Skeletal muscle cell (primary cell): ENCODE data around the gene HSPA8.
"Not testable (repeated sequence)": the region's sequence is repeated elsewhere in the genome, so short reads cannot be mapped to it uniquely, and the experiment has no call there.

ENCODE experiments used
- DNase-seq: peaks from one replicate; pipeline ENCODE4 v3.0.0-alpha.2; 2010; ENCODE audit warnings: low read depth
- H3K4me3 ChIP-seq: 2 replicates; pipeline ENCODE4 v1.5.1; 2011; ENCODE audit warnings: low read depth, mild to moderate bottlenecking, control low read depth, low read length, moderate library complexity

HSPA8 gene

DNA sequence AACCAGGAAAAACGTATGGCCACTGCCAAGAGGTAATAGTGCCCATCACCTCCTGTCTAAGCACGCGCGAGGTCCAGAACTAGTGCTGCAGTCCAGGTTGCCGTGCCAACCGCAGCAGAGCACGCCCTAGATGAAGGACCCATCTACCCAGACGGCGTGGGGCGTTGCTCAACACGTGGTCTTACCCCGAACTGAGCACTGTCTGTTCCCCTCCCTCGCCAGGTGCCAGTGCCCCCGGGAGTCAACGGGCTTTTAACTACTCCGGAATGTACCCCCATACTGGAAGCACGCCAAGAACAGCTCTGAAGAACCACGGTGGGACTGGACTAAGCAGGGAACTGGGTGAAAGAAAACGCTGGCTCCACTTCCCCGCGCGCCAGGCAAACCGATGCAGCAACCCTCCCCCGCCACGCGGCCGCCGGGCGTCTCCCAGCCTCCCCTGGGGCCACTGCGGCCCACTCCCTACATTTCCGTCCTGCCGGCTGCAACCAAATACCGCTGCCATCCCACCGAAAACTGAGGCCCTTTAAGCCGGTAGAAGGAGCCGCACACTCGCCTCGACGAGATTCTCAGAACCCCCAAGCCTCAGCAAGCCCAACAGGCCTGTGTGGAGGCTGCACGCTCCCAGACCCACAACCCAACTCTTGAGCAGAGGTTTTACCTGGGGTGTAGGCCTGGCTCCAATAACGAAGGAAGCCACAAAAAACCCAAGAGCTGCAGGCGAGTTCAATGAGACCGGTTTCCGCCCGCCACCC is at the start of gene HSPA8:
Gene HSPA8, minus strand, starts transcription at position 734 of the 755 bp plus-strand sequence. CDS start 812 bp downstream, outside the sequence.
- DNase-seq: no peak

GRCh38 chr11:123111465-123111864 is 49.5 kb upstream of the HSPA8 start:
- no peak for DNase-seq
- no peak overlapping the region for H3K4me3 ChIP-seq

More for the DNA sequence above, at the start of gene HSPA8:
- H3K4me3 ChIP-seq: peak within 1 kb of the TSS; percentile 70

- DNase-seq: no peak
- no peak overlapping the region for H3K4me3 ChIP-seq
Observed at GRCh38 chr11:123110397-123110796, 48.5 kb upstream of the HSPA8 start.

DNA sequence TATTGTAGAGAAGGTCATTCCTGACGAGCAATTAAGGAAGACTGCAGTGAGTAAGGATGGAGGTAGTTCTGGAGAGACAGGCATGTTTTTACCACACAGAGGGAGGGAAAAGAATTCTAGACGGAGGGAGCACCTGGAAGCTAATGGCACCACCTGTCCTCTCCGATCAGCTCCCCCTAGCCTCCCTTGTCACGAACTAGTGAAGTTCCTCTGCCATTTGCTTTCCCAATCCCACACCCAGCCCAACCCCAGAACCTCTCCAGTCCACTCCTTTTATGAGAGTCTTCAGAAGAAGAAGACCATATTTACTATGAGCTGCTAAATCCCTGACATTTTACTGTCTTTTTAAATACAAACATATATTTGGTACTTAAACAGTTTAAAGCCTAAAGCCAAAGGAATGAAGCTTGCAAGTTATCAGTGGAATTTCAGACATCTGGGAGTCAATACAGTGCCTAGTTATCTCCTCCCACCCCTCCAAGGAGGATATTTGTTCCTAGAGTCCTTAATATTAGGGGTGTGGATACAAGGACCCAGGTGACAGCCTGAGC is 46.1 kb upstream of the HSPA8 start:
- DNase-seq: no peak
- no peak overlapping the region for H3K4me3 ChIP-seq

DNA sequence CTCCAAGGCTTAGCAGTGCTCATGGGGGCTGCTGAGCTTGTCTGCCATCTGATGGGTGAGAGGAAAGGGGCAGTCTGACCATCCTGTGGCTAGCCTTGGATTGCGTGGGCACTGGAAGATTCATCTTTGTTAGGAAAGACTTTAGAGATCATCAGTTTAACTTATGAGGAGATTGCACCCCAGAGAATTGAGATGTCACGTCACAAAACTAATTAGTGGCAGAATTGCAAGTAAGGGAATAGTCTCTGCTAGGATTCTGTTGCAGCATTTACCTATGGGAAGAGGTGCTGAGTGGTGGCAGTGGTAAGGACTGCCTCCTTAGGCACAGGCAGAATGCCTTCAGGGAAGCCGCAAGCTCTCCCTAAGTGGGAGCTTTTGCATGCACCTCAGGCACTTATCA is 42.8 kb upstream of the HSPA8 start:
- no peak for DNase-seq
- H3K4me3 ChIP-seq: no peak overlapping the region

GRCh38 chr11:123103326-123103980 is 41.5 kb upstream of the HSPA8 start:
- DNase-seq: peak; percentile 45
- no peak overlapping the region for H3K4me3 ChIP-seq

DNA sequence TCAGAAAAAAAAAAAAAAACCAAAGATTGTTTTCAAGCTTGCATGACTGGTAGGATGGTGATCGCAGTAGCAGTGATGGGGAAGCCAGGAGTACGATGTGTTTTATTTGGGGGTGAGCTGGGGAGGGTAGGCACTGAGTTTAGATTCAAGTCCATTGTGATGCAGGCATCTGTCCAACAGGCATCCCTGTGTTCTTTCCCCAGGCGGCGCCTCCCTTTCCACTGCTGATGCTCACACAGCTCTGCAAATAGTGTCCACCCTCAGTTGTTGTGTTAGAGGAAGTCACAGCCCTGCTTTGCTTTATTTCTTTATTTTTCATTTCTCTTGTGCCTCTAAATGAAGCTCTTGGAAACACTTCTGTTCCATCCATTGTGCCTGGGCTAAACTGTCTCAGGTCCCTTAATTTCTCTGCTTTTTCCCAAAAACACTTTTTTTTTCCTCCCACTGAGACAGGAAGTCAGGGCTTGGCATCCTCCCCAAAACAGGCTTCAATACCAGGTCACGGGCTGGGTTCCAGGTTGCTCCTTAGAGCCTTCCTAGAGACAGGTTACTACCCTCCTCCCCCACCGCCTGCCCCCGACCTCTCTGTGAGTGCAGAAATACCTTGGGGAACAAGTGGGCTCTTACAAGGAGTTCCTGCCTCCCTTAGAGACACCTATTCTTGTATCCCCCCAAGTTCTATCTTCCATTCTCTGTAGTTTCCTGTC is 38.6 kb upstream of the HSPA8 start:
- H3K4me3 ChIP-seq: no peak overlapping the region

GRCh38 chr11:123098990-123099389 is 37.1 kb upstream of the HSPA8 start:
- H3K4me3 ChIP-seq: no peak overlapping the region
- no peak for DNase-seq

More for the DNA sequence above, 38.6 kb upstream of the HSPA8 start:
- no peak for DNase-seq

DNA sequence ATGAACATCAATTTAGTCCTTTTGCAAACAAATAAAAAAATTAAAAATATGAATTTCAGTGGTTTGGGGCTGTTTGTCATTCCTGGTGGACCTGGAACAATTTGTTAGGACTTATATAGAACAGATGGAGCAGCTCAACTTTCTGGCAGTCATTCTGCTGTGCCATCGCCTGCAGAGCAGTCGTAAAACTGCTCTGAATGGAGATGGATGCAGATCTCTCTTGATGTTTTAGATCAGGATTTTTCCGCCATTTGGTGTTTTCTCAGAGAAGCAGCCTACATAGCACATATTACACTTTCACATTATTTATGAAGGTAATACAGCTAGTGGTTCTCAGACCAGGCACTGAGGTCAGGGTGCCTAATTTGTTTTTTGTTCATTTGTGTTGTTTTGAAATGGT is 31.8 kb upstream of the HSPA8 start:
- DNase-seq: no peak
- no peak overlapping the region for H3K4me3 ChIP-seq

- DNase-seq: no peak
- H3K4me3 ChIP-seq: no peak overlapping the region
Observed at GRCh38 chr11:123091506-123091905, 29.6 kb upstream of the HSPA8 start.

DNA sequence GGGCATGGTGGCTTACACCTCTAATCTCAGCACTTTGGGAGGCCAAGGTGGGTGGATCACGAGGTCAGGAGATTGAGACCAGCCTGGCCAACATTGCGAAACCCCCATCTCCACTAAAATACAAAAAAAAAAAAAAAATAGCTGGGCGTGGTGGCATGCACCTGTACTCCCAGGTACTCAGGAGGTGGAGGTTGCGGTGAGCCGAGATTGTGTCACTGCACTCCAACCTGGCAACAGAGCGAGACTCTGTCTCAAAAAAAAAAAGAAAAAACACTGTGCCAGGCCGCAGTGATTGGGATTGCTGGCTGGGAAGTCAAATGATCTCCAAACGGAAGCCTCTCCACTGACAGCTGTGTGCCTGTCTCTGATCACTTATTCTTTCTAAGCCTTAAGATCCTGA is 28.2 kb upstream of the HSPA8 start:
- not testable (repeated sequence) for DNase-seq, H3K4me3 ChIP-seq

DNA sequence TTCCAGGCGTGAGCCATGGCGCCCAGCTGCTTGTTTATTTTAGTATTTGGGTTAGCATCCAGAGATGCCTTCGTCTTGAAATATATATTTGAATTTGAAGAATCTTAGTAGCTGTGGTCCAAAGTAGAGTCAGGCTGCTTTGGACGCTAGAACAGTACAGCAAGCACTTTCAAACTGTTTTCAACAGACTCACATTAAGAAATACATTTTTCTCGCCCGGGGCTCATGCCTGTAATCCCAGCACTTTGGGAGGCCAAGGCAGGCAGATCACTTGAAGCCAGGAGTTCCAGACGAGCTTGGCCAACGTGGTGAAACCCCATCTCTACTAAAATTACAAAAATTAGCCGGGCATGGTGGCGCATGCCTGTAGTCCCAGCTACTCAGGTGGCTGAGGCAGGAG is 27.0 kb upstream of the HSPA8 start:
- not testable (repeated sequence) for DNase-seq, H3K4me3 ChIP-seq

- H3K4me3 ChIP-seq: not testable (repeated sequence)
Observed at GRCh38 chr11:123087657-123088056, 25.7 kb upstream of the HSPA8 start.

GRCh38 chr11:123086305-123086704 is 24.4 kb upstream of the HSPA8 start:
- DNase-seq: no peak

More at GRCh38 chr11:123087657-123088056, 25.7 kb upstream of the HSPA8 start:
- DNase-seq: not testable (repeated sequence)

DNA sequence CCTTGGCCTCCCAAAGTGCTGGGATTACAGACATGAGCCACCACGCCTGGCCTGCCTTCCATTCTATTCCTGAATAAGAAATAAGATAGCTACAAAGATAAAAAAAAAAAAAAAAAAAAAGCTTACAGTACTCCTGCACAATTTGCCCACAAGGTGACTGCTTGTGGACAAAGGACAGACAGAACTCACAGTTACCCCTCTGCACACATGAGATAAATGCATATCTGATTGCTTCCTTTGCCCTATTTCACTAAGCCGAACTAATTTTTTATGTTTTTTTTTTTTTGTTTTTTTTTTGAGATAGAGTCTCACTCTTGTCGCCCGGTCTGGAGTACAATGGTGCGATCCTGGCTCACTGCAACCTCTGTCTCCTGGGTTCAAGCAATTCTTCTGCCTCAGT is 23.6 kb upstream of the HSPA8 start:
- no peak overlapping the region for H3K4me3 ChIP-seq
- no peak for DNase-seq

More at GRCh38 chr11:123086305-123086704, 24.4 kb upstream of the HSPA8 start:
- H3K4me3 ChIP-seq: no peak overlapping the region

DNA sequence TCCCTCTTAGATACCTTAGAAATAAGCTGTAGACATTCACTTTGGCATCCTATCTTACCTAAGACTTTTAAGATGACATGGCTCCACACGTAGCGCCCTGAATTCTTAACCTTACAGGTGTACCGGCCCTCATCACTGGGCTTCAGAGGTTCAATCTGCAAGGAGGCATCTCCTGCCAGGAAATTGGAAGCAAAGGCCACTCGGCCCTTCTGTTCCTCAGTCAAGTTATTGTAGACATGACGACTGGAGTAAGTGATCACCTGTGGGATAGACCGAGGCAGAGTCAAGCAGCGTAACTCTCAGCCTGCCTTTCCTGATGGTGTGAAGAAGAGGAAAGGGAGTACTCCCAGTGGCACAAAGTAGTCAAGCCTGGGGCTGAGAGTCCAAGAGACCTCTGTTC is 22.5 kb upstream of the HSPA8 start:
- H3K4me3 ChIP-seq: no peak overlapping the region
- DNase-seq: no peak

GRCh38 chr11:123083623-123084029 is 21.7 kb upstream of the HSPA8 start:
- DNase-seq: peak; percentile 96
- H3K4me3 ChIP-seq: no peak overlapping the region

DNA sequence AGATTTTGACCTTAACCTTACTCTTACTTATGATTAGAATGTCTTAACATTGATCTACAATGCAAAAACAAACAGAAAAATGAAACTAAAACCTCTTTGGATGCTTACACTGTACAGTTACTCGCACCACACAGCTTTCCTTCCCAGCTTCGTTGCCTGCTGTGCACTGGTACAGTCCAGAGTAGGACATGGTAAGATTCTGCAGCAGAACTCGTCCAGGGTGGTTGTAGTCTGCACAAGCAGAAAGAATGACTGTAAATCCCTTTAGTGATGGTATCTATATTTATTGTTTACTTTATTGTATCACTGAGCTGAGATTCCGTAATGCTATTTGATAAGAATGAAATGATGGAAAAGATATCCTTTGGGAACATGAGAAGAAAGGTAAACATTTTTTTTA is 21.0 kb upstream of the HSPA8 start:
- no peak for DNase-seq
- no peak overlapping the region for H3K4me3 ChIP-seq

DNA sequence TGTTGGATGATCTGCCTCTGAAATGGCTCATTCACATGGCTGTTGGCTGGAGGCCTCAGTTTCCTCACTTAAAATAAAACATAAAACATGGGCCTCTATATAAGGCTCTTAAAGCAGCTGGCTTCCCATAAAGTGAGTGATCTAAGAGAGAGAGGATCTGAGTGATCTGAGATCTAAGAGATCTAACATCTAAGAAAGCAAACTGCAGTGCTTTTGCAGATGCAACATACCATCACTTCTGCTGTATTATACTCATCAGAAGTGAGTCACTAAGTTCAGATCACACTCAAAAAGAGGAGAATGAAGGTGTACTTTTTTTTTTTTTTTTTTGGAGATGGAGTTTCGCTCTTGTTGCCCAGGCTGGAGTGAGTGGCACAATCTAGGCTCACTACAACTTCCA is 18.1 kb upstream of the HSPA8 start:
- no peak for DNase-seq
- H3K4me3 ChIP-seq: no peak overlapping the region

DNA sequence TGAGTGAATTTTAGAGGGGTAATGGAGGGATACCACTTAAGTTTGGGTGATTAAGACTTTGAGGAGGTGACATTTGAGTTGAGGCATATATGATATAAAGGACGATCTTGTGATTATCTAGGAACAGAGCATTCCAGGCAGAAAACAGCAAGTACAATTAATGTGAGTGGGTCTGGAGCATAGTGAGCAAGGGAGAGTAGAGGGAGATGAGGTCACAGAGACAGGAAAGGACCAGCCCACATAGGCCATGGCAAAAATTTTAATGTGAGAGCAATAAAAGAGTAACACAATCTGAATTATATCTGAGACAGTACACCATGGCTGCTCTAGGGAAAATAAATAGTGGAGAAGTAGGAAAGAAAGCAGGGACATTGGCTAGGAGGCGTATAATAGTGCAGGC is 14.5 kb upstream of the HSPA8 start:
- H3K4me3 ChIP-seq: no peak overlapping the region
- no peak for DNase-seq
